Osteoblast (primary cell): ENCODE data around the gene SLC6A19. TPM values are rescaled to one million over a fixed set of nuclear protein-coding genes. Genes with fewer than 3 reads are reported as not detected.

Experiments used
- DNase-seq: peaks from one replicate; pipeline ENCODE4 v3.0.0; 2011; ENCODE audit warnings: low spot score, mixed read lengths; ENCODE audit not compliant: insufficient read length; ENCODE audit errors: missing footprints
- H2AFZ ChIP-seq: 2 replicates; pipeline ENCODE4 v1.6.0; 2011; ENCODE audit warnings: mild to moderate bottlenecking, low read length
- H3K27ac ChIP-seq: 2 replicates; pipeline ENCODE4 v1.5.1; 2011; ENCODE audit warnings: mild to moderate bottlenecking, low read depth, low read length, moderate library complexity
- H3K27me3 ChIP-seq: 2 replicates; pipeline ENCODE4 v1.6.0; 2012; ENCODE audit warnings: mild to moderate bottlenecking, control low read depth, inconsistent platforms, low read length, moderate library complexity; ENCODE audit not compliant: insufficient read depth
- H3K36me3 ChIP-seq: 2 replicates; pipeline ENCODE4 v1.5.1; 2011; ENCODE audit warnings: mild to moderate bottlenecking, low read length, control low read depth, moderate library complexity; ENCODE audit not compliant: insufficient read depth
- H3K4me1 ChIP-seq: 2 replicates; pipeline ENCODE4 v1.5.1; 2011; ENCODE audit warnings: mild to moderate bottlenecking, low read length, control low read depth, moderate library complexity; ENCODE audit not compliant: insufficient read depth
- H3K4me2 ChIP-seq: 2 replicates; pipeline ENCODE4 v1.6.0; 2011; ENCODE audit warnings: mild to moderate bottlenecking, low read length; ENCODE audit not compliant: insufficient read depth
- H3K4me3 ChIP-seq: fragments of 200-600 bp; sonication (generic); 3 replicates; pipeline ENCODE4 v1.5.1; 2012; ENCODE audit warnings: mild to moderate bottlenecking, low read length, inconsistent platforms; ENCODE audit not compliant: insufficient read depth
- H3K79me2 ChIP-seq: 2 replicates; pipeline ENCODE4 v1.6.0; 2012; ENCODE audit warnings: mild to moderate bottlenecking, low read length, control low read depth, inconsistent platforms; ENCODE audit not compliant: insufficient read depth
- H3K9me3 ChIP-seq: 2 replicates; pipeline ENCODE4 v1.5.1; 2011; ENCODE audit warnings: low read depth, low read length, control low read depth
- H4K20me1 ChIP-seq: 2 replicates; pipeline ENCODE4 v1.6.0; 2012; ENCODE audit warnings: mild to moderate bottlenecking, low read length, control low read depth; ENCODE audit not compliant: insufficient read depth
- total RNA-seq: library from RNA; depleted of rRNA; stranded (reverse); fragments of >200 nt; gene quantifications from 2 replicates; pipeline ENCODE4 v1.2.3, GENCODE V29; 2012
- TF ChIP-seq, protein P1 (sequence below): IDR thresholded peaks from 2 replicates; pipeline ENCODE4 v1.5.1; 2011; ENCODE audit warnings: mild to moderate bottlenecking, low read depth, low read length, moderate library complexity; ENCODE audit errors: extremely low read depth

Gene SLC6A19
- total RNA-seq, 1 donor = not detected

DNA sequence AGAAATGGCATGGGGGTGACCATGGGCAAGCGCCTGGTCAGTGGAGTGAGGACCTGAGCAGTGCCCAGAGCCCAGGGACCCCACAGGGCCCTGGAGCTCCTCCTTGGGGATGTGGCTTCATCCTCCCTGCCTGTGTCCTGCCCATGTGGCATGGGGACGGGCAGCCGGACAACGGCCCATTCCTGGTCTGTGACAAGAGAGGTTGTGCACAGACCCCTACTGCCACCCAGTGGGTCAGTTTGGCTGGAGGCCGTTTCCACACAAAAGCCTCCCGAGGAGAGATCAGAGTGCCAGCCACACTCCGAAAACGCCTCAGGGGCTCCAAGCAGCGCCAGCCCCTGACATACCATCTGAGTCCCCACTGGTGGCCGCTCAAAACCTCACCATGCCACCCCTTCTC lies 43.6 kb downstream of the SLC6A19 start:
- DNase-seq = no peak
- H3K27me3 ChIP-seq = no peaks in the 10 kb centered on the region
- no peaks in the 10 kb centered on the region for H3K36me3 ChIP-seq
- no peak overlapping the region for H3K27ac ChIP-seq
- no peak overlapping the region for H3K4me2 ChIP-seq
- H3K4me3 ChIP-seq = no peak overlapping the region
- no peaks in the 10 kb centered on the region for H4K20me1 ChIP-seq
- TF ChIP-seq, protein P1, sequence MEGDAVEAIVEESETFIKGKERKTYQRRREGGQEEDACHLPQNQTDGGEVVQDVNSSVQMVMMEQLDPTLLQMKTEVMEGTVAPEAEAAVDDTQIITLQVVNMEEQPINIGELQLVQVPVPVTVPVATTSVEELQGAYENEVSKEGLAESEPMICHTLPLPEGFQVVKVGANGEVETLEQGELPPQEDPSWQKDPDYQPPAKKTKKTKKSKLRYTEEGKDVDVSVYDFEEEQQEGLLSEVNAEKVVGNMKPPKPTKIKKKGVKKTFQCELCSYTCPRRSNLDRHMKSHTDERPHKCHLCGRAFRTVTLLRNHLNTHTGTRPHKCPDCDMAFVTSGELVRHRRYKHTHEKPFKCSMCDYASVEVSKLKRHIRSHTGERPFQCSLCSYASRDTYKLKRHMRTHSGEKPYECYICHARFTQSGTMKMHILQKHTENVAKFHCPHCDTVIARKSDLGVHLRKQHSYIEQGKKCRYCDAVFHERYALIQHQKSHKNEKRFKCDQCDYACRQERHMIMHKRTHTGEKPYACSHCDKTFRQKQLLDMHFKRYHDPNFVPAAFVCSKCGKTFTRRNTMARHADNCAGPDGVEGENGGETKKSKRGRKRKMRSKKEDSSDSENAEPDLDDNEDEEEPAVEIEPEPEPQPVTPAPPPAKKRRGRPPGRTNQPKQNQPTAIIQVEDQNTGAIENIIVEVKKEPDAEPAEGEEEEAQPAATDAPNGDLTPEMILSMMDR = no peak
- no peaks in the 10 kb centered on the region for H3K9me3 ChIP-seq
- no peaks in the 10 kb centered on the region for H3K79me2 ChIP-seq
- no peak overlapping the region for H2AFZ ChIP-seq
- H3K4me1 ChIP-seq = no peaks in the 10 kb centered on the region

DNA sequence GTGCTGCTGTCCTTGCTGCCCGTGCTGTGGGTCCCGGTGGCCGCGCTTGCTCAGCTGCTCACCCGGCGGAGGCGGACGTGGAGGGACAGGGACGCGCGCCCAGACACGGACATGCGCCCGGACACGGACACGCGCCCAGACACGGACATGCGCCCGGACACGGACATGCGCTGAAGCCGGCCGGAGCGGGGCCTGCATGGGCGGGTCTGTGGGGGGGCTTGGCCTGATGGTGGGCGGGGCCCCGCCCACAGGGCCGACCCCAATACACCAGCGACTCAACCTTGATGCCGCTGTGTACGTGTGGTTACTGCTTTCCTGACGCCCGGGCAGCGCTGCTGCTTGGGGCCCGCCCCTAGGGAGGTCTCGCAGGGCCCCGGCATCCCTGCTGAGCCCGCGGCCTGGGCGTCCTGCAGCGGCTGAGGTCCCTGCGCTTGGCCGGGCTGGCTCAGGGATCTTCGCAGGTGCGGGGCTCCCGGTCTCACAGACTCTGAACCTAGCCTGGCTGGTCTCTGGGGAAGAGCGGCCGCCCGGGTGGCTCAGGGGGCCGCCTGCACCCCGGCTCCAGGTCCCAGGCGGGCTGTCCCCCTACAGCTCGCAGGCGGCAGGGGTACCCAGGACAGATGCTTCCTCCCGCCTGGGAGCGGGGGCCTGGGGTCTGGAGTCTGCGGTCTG lies 44.6 kb downstream of the SLC6A19 start:
- TF ChIP-seq, protein P1 = no peak
- H3K27me3 ChIP-seq = no peaks in the 10 kb centered on the region

DNA sequence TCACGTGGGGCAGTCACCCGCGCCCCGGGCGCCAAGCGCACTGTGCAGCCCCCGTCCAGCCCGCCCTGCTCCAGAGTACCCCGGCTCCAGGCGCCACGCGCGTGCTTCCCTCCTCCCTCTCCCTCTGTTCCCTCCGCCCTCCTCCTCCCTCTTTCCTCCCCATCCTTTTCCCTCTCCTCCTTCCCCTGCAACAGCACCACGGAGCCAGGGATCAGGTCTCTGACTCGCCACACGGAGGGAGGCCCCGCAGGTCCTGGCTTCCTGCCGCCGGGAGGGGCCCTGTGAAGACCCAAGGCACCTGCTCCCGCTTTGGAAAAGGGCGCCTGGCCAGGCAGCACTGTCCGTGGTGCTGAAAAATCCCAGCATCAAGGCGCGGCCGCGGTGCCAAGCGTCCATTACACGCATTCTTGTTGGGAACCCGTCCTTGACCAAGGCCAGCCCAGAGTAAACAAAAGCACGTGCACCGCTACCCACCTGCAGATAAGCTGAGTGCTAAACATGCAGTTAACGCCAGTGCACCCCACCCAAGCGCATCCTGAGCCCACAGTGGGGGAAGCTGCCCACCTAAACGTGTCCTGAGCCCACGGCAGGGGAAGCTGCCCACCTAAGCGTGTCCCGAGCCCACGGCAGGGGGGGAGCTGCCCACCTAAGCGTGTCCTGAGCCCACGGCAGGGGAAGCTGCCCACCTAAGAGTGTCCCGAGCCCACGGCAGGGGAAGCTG lies 45.5 kb downstream of the SLC6A19 start:
- no peaks in the 10 kb centered on the region for H3K4me1 ChIP-seq
- H3K27ac ChIP-seq = no peak overlapping the region
- H3K36me3 ChIP-seq = no peaks in the 10 kb centered on the region
- no peaks in the 10 kb centered on the region for H3K79me2 ChIP-seq
- no peaks in the 10 kb centered on the region for H4K20me1 ChIP-seq
- no peak overlapping the region for H3K4me3 ChIP-seq
- H3K4me2 ChIP-seq = no peak overlapping the region
- no peaks in the 10 kb centered on the region for H3K27me3 ChIP-seq
- TF ChIP-seq, protein P1 = no peak
- H3K9me3 ChIP-seq = no peaks in the 10 kb centered on the region
- H2AFZ ChIP-seq = no peak overlapping the region
- no peak for DNase-seq

More for the DNA sequence above, 44.6 kb downstream of the SLC6A19 start:
- Histone ChIP-seq H3K79me2 (no peaks in the 10 kb centered on the region), H4K20me1 (no peaks in the 10 kb centered on the region), H3K4me1 (no peaks in the 10 kb centered on the region), H3K9me3 (no peaks in the 10 kb centered on the region), H3K36me3 (no peaks in the 10 kb centered on the region), H3K4me2 (no peak overlapping the region), H2AFZ (no peak overlapping the region), H3K27ac (no peak overlapping the region), H3K4me3 (no peak overlapping the region)
- DNase-seq = no peak

GRCh38 chr5:1247811-1248210 lies 46.4 kb downstream of the SLC6A19 start:
- Histone ChIP-seq H3K79me2 (no peaks in the 10 kb centered on the region), H3K4me3 (no peak overlapping the region), H3K27ac (no peak overlapping the region), H2AFZ (no peak overlapping the region), H3K4me2 (no peak overlapping the region), H3K27me3 (no peaks in the 10 kb centered on the region), H3K4me1 (no peaks in the 10 kb centered on the region), H4K20me1 (no peaks in the 10 kb centered on the region), H3K9me3 (no peaks in the 10 kb centered on the region), H3K36me3 (no peaks in the 10 kb centered on the region)
- no peak for DNase-seq
- TF ChIP-seq, protein P1 = no peak
